SW 1271 (cell line): Measurements from ENCODE around the gene SHISA9.
A peak's percentile ranks its signal among the peaks of the same experiment; 100 is the strongest.
"Not testable (repeated sequence)": the region's sequence is repeated elsewhere in the genome, so short reads cannot be mapped to it uniquely, and the experiment has no call there.

Experiments
- DNase-seq, 2 experiments: peaks; one replicate each; lab custom pipeline; 2025; lab: John Stamatoyannopoulos, UW

The SHISA9 gene

GRCh38 chr16:12900156-12900555 lies 1.2 kb upstream of the SHISA9 start:
- no peak for DNase-seq

- no peak for DNase-seq
Observed at GRCh38 chr16:12900599-12901203, 697 bp upstream of the SHISA9 start.

DNA sequence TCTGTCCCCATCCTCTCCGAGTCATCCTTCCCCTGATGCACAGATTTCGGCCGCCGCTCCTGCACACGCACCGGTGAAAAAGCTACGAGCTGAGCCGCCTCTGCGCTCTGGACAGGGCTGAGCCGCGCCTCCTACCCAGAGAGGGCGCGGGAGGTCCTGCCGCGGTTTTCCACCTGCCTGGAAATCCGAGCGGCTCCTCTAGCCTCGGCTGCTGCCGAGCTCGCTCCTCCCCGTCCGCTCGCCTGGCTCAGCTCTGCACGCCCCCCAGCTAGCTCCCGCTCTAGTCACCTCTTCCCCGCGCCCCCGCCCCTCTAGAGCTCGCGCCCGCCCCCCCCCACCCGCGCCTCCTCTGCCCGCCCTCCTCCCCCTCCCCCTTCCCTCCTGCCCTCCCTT lies 198 bp upstream of the SHISA9 start:
- peak in 1 of 2 experiments; percentile 49 for DNase-seq

DNA sequence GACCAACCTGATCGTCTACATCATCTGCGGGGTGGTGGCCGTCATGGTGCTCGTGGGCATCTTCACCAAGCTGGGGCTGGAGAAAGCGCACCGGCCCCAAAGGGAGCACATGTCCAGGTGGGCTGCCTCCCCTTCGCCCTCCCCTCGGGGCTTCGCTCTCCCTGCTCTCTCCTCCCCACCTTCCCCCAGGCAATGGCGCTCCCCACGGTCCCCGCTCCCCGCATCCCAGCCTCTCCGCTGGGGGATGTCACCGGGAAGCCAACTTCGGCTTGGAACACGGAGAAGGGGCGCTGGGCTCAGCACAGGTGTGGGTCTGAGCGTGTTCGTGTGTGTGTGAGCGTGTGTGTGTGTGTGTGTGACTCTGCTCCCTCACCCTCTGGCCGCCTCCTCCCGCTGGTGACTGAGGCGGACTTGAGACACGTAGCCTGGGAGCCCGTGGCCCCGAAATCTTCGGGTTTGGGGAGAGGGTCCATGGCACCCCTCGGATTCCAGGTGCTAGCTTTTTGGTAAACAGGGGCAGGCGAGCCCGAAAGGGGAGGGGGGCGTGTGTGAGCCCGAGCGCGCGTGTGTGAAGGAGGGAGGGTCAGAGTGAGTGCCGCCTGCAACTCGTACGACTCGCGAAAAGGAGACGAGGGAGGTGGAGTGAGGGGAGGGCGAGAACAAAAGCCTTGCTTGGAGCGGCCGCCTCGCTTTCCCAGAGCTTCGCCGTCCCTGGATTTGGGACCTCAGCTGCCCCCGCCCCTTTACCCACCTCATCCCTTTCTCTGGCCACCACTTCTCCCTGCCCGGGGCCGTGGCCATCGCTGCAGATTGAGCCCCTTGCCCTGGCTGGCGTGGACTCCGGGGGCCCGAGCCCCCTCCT lies 1.3 kb downstream of the SHISA9 start:
- no peak for DNase-seq

DNA sequence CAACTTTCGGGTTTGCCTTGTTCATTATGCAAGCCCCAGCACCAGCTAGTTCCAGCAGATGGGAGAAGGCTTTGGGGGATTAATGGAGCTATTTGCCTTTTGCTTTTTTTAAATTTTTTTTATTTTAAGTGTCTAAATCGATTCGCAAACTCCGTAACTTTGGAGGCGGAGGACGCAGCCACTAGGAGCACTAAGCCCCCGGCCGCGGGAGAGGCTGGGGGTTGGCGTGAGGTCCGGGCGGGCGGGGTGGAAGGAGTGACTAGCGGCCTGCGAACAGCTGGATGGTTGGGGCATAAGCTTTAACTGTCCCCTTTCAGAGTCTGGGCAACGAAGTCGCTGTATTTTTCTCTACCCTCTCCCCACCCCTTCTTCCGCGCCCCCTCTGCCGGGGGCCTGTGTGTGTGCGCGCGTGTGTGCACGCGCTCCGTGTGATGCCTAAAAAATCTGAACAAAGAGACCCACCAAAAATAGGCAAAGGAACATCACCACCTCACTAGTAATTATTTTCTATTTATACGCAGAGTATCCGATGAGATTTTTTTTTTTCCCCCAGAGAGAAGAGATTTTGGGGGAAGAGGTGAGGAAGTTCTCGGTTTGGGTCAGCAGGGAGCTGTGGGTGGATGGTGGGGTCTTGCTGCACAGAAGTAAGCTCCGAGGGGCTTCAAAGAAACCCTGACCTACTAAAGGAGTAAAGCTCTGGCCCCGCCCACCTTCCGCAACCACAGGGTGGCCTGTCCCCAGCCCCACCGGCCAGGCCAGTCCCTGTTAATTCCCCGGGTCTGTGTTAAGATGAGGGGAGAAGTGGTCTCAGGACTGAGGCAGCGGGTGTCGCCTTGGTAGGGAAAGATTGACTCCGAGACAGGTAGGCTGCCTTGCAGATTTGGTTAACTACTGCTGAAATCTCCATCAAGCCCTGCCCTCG lies 2.3 kb downstream of the SHISA9 start:
- no peak for DNase-seq

GRCh38 chr16:12904329-12904671 lies 2.9 kb downstream of the SHISA9 start:
- no peak for DNase-seq

DNA sequence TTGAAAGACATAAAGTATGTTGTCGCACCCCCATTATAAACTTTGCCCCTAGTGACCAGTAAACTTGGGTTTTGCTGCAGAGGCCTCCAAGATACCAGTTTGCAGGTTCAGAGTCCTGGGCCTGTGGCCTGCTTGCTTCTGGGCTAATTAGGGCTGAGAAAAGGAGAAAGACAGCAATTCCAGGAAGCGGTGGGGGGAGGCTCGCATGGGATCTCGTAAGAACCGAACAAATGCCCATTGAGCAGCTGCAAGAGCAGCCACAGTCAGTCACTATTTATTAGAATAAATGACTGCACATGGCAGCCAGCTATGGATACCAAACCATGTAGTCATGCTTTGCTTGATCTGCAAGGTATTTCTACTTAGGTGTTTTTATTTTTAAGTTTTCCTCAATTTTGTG lies 4.9 kb downstream of the SHISA9 start:
- no peak for DNase-seq

GRCh38 chr16:12906765-12907516 lies 5.5 kb downstream of the SHISA9 start:
- DNase-seq: no peak

GRCh38 chr16:12907670-12908233 lies 6.4 kb downstream of the SHISA9 start:
- DNase-seq: no peak

DNA sequence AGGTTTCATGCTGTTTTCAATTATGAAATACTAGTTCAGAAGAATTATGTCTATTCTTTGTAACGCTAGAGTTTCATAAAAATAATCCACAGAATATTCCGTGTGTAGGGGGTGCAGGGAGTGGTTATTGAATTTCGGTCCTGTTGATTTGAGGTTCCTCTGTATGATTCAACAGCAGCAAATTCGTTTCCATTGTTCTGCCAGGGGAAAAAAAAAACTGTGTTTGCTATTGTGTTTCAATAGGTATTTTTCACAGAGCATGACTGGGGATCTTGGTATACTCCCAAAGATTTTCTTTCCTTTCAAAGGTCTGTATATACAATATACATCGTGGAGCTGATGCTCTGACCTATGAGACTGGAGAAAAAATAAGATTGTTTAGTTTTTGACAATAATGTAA lies 15.8 kb downstream of the SHISA9 start:
- no peak for DNase-seq

DNA sequence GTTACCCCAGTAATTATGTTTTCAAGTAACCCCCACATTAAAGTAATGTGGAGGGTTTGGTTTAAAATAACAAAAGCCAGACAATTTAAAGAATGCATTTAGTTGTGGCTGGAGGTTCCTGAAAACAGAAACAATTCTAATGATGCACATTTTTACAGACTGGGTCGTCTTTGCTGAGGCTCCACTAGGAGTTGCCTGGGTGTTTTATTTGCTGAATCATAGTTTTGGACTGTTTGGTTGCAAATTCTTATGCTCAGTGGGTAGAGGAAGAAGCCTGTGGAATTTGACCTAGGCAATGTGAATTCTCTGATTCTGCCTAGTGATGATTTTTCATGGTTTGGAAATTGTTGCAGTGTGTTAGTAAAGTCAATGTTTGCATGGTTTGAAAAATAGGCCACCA lies 16.3 kb downstream of the SHISA9 start:
- no peak for DNase-seq

DNA sequence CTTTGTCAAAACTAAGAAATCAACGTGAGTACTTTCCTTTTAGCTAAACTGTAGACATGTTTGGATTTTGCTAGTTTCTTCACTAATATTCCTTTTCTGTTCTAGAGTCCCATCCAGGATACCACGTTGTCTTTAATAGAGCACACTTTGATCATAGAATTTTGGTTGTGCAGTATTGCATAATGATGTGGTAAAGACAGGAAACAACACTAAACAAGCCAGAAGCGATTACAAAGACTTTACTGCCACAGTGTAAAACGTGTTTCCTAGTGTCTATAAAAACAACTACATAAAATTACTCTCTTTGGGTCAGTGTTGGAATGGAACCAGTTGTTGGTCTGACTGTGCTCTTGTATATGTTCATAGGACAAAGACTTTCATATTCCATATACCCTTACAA lies 19.3 kb downstream of the SHISA9 start:
- no peak for DNase-seq

GRCh38 chr16:12923640-12924039 lies 22.2 kb downstream of the SHISA9 start:
- not testable (repeated sequence) for DNase-seq

GRCh38 chr16:12925026-12925800 lies 23.8 kb downstream of the SHISA9 start:
- no peak for DNase-seq

- DNase-seq: no peak
Observed at GRCh38 chr16:12927591-12927990, 26.2 kb downstream of the SHISA9 start.

DNA sequence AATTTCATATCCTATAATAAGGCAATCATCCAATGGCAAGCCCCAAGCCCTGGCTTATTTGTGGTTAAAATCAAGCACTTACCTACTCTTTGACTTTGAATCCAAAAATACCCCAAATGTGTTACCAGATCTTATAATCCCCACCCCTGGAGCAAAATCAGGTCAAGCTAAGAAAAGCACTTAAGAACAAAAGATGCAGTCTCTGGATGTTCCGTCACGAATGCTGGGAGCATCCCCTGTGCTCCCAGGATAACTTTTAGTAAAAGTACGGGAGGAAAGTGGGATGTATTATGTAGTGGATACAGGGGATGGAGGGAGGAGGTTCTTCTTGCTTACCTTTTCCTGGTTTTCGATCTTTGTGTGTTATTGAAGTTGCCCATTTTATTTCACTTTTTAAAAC lies 29.5 kb downstream of the SHISA9 start:
- DNase-seq: no peak

DNA sequence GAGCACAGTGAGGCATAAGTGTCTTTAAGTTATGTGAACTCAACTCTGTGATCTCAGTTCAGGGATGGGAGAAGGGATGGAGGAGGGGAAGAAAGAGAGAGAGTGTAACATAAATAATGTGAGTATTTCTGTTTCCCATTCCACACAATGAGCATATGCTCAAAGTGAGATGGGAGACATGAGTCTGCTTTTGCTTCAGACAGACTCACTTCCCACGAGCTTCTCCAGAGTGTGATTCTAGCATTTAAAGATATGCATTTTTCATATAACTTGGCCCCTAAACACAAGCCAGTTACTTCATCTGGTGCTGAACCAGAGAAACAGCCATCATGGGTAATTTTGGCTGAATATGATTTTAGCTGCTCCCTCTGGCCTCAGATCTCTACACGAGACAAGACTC lies 35.0 kb downstream of the SHISA9 start:
- no peak for DNase-seq

- no peak for DNase-seq
Observed at GRCh38 chr16:12941896-12942295, 40.5 kb downstream of the SHISA9 start.

GRCh38 chr16:12942861-12943260 lies 41.5 kb downstream of the SHISA9 start:
- no peak for DNase-seq

- DNase-seq: no peak
Observed at GRCh38 chr16:12944300-12944699, 42.9 kb downstream of the SHISA9 start.

DNA sequence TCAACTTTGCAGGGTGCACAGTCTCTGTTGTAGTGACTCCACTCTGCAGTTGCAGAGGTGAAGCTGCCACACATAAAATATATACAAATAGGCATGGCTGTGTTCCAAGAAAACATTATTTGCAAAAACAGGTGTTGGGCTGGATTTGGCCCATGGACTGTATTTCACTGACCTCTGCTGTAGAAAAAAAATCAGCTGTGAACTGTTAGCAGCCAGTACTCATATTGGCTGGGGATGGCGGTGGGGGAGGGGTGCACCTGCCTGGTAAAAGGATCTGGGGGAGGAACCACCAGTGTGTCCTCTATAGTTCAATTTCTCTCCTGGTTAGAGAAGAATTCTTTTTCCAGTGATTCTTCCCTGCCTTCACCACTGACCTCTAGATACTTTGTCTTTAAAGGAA lies 50.0 kb downstream of the SHISA9 start:
- no peak for DNase-seq
